ENCODE results near the gene MAPK9.

The MAPK9 gene

DNA sequence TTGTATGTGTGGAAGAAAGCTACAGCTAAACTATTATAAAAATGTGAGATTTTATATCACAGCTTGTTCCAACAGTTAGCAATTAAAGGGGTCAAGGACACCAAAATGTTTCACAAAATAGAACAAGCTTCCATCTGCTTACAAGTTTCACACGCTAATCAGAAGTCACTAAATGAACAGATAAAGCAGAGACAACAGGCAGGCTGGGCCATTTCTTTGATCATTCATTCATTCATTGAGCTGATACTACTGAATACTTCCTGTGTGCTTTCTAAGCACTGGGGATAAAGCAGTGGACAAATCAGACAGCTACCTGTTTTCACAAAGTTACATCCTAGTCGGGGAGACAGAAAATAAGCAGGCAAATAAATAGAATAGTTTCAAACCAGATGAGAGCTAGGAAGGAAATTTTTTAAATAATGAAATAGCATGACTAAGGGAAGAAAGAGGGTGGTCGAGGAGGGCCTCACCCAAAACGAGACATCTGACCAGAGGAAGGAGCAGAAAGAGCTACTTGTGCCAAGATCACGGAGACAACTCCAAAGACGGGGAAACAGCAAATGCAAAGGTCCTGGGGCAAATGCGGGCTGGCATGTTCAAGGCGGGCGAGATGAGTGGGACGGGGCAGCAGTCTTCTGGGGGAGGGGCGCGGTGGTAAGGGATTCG is 1.2 kb downstream of the MAPK9 start:
- H3K36me3 ChIP-seq = no peaks in the 10 kb centered on the region
- no peaks in the 10 kb centered on the region for H3K9me3 ChIP-seq (ENCODE audit: severe bottlenecking)
- DNase-seq = no peak
- TF ChIP-seq, protein P1, sequence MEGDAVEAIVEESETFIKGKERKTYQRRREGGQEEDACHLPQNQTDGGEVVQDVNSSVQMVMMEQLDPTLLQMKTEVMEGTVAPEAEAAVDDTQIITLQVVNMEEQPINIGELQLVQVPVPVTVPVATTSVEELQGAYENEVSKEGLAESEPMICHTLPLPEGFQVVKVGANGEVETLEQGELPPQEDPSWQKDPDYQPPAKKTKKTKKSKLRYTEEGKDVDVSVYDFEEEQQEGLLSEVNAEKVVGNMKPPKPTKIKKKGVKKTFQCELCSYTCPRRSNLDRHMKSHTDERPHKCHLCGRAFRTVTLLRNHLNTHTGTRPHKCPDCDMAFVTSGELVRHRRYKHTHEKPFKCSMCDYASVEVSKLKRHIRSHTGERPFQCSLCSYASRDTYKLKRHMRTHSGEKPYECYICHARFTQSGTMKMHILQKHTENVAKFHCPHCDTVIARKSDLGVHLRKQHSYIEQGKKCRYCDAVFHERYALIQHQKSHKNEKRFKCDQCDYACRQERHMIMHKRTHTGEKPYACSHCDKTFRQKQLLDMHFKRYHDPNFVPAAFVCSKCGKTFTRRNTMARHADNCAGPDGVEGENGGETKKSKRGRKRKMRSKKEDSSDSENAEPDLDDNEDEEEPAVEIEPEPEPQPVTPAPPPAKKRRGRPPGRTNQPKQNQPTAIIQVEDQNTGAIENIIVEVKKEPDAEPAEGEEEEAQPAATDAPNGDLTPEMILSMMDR (IDR thresholded peaks at IDR 0.05; ENCODE audit: low read depth, low read length) = no peak
- H3K27ac ChIP-seq = no peak overlapping the region
- H3K4me3 ChIP-seq (ENCODE audit: low read depth, low read length) = peak overlapping the region; percentile 44
- no peaks in the 10 kb centered on the region for H3K27me3 ChIP-seq (ENCODE audit: insufficient read depth, low read depth, severe bottlenecking)

DNA sequence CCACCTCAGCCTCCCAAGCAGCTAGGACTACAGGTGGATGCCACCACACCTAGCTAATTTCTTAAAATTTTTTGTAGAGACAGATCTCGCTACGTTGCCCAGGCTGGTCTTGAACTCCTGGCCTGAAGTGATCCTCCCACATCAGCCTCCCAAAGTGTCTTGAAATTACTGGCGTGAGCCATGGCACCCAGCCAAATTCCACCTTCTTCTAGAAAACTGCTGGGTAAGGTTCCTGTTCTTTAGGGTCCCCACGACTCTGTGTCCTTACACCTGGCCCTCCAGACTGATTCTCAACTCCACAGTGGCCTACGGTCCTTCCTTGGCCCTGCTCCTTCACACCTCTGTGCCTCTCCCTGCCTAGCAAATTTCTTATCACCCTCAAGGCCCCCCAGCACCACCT is 1.9 kb downstream of the MAPK9 start:
- Histone ChIP-seq H3K9me3 (ENCODE audit: severe bottlenecking) (no peaks in the 10 kb centered on the region), H3K36me3 (no peaks in the 10 kb centered on the region; the same call in 1 of the 2 replicates), H3K4me3 (ENCODE audit: low read depth, low read length) (no peak overlapping the region), H3K27ac (no peak overlapping the region), H3K27me3 (ENCODE audit: insufficient read depth, low read depth, severe bottlenecking) (no peaks in the 10 kb centered on the region)
- TF ChIP-seq, protein P1 (IDR thresholded peaks at IDR 0.05; ENCODE audit: low read depth, low read length) = no peak
- DNase-seq = no peak

DNA sequence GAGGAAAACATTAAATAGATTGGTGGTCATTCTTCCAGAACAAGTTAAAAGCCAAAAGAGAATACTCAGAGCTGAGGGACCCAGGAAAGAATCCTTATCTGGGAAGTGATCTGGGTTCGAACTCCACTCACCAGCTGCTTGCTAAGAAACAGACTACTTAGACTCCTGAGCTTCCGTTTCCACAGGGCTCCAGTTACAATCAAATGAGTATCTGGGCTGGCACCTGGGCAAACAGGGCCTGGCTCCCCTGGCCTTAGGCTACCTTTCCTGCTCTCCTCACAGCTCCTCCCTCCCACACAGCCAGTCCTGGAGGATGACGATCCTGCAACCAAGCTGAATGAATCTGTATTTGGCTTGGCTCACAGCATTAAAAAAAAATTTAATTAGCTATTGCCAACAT is 2.5 kb downstream of the MAPK9 start:
- Histone ChIP-seq H3K36me3 (no peaks in the 10 kb centered on the region; the same call in 1 of the 2 replicates), H3K27ac (no peak overlapping the region), H3K4me3 (ENCODE audit: low read depth, low read length) (no peak overlapping the region), H3K9me3 (ENCODE audit: severe bottlenecking) (no peaks in the 10 kb centered on the region), H3K27me3 (ENCODE audit: insufficient read depth, low read depth, severe bottlenecking) (no peaks in the 10 kb centered on the region)
- no peak for DNase-seq
- TF ChIP-seq, protein P1 (IDR thresholded peaks at IDR 0.05; ENCODE audit: low read depth, low read length) = no peak

DNA sequence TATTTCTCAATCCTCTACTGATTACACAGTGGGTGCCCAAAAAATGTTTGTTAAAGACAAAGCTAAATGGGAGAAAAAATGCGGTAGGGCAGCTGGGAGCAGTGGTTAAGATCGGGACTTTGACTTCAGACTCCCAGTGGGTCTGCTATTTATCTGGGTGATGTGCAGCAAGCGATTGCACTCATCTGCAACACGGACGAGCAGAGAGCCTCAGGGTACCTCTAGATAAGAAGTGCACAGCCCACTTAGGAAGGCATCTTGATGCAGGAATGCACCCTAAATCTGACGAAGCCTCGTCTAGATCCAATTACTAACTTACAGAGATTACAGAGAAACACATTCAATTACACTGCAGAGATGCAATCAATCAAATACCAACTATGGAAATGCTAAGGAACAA is 4.0 kb downstream of the MAPK9 start:
- H3K36me3 ChIP-seq = no peaks in the 10 kb centered on the region; the same call in 1 of the 2 replicates

DNA sequence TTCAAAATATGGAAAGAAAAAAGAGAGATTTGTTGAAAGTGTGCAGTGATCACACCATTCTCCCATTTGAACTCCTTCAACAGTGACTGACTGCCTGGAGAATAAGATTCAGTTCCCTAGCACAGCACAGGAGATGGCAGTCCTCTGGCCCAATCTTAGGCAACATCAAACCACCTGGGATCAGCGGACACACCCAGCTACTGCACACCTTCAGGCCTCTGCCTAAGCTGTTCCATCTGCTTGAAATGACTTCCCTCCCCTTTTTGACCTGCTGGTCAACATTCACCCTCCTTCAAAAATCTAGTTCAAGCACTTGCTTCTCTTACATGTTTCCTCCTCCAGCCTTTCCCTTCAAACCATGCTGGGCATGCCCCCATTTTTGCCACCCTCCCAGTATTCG is 4.5 kb downstream of the MAPK9 start:
- no peak for DNase-seq
- TF ChIP-seq, protein P1 (IDR thresholded peaks at IDR 0.05; ENCODE audit: low read depth, low read length) = no peak
- Histone ChIP-seq H3K27ac (no peak overlapping the region), H3K9me3 (ENCODE audit: severe bottlenecking) (no peaks in the 10 kb centered on the region), H3K36me3 (no peaks in the 10 kb centered on the region; the same call in 1 of the 2 replicates), H3K27me3 (ENCODE audit: insufficient read depth, low read depth, severe bottlenecking) (no peaks in the 10 kb centered on the region), H3K4me3 (ENCODE audit: low read depth, low read length) (no peak overlapping the region)

More for the DNA sequence above, 4.0 kb downstream of the MAPK9 start:
- Histone ChIP-seq H3K27me3 (ENCODE audit: insufficient read depth, low read depth, severe bottlenecking) (no peaks in the 10 kb centered on the region), H3K9me3 (ENCODE audit: severe bottlenecking) (no peaks in the 10 kb centered on the region), H3K4me3 (ENCODE audit: low read depth, low read length) (no peak overlapping the region), H3K27ac (no peak overlapping the region)
- TF ChIP-seq, protein P1 (IDR thresholded peaks at IDR 0.05; ENCODE audit: low read depth, low read length) = no peak
- DNase-seq = no peak

DNA sequence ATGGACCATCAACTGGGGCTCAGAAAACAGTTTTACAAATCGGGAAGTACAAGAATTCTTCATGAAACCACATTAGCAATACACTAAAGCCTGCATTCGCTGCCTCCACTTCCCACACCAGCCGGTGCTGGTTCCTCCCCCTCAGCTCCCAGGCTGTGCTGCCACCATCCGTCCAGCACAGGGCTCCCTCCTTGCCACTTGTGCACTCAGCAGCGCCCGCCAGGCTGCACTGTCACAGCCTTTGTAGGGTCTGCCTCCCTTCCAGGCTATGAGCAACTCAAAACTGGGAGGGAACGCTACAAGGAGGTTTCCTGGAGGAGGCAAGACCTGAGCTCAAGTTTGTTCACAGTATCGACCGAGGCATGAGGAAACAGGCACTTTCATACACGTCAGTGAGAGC is 7.7 kb downstream of the MAPK9 start:
- DNase-seq = no peak
- Histone ChIP-seq H3K36me3 (no peaks in the 10 kb centered on the region; the same call in 1 of the 2 replicates), H3K27ac (no peak overlapping the region), H3K27me3 (ENCODE audit: insufficient read depth, low read depth, severe bottlenecking) (no peaks in the 10 kb centered on the region), H3K4me3 (ENCODE audit: low read depth, low read length) (no peak overlapping the region), H3K9me3 (ENCODE audit: severe bottlenecking) (no peaks in the 10 kb centered on the region)
- TF ChIP-seq, protein P1 (IDR thresholded peaks at IDR 0.05; ENCODE audit: low read depth, low read length) = no peak

Measured in WERI-Rb-1 (cell line).